Keratinocyte (primary cell): Measurements from ENCODE around the gene TMEM208.

Experiments
- EZH2 ChIP-seq: IDR thresholded peaks from one replicate; pipeline ENCODE4 v1.6.1; 2012; ENCODE audit warnings: inconsistent platforms, mild to moderate bottlenecking, low read length, moderate library complexity
- TF ChIP-seq, protein P1 (sequence below), 3 experiments: IDR thresholded peaks in 1 of 3; conservative IDR thresholded peaks in 1 of 3; optimal IDR thresholded peaks in 1 of 3; 2 replicates in 2 of 3; 3 replicates in 1 of 3; pipeline versions ENCODE3 to v1.5.1; 2011; ENCODE audit warnings: low read length in 3 of 3, mild to moderate bottlenecking in 3 of 3, moderate library complexity in 2 of 3, control low read depth in 1 of 3, inconsistent platforms in 1 of 3; ENCODE audit not compliant: insufficient read depth in 2 of 3; ENCODE audit errors: extremely low read depth in 1 of 3

DNA sequence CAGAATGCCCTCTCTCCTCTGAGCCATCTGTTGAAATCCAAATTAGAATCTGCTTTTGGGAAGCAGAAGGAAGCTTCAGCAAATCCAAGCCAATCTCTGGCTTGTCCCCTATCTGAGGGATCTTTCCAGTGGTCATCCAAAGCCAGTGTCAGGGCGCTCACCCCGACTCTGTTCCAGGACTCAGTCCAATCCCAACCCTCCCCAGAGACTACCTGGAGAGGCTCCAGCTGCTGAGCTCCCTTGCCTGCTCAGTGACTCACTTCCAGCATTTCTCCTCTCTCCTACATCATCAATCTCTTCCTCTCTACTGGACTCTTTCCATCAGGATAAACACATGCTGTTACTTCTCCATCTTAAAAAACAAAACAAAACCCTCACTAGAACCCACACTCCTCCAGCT, 45.6 kb upstream of the TMEM208 start:
- TF ChIP-seq, protein P1, sequence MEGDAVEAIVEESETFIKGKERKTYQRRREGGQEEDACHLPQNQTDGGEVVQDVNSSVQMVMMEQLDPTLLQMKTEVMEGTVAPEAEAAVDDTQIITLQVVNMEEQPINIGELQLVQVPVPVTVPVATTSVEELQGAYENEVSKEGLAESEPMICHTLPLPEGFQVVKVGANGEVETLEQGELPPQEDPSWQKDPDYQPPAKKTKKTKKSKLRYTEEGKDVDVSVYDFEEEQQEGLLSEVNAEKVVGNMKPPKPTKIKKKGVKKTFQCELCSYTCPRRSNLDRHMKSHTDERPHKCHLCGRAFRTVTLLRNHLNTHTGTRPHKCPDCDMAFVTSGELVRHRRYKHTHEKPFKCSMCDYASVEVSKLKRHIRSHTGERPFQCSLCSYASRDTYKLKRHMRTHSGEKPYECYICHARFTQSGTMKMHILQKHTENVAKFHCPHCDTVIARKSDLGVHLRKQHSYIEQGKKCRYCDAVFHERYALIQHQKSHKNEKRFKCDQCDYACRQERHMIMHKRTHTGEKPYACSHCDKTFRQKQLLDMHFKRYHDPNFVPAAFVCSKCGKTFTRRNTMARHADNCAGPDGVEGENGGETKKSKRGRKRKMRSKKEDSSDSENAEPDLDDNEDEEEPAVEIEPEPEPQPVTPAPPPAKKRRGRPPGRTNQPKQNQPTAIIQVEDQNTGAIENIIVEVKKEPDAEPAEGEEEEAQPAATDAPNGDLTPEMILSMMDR (optimal IDR thresholded peaks at IDR 0.05 in 1 of 3, IDR thresholded peaks at IDR 0.05 in 1 of 3, conservative IDR thresholded peaks at IDR 0.05 in 1 of 3; ENCODE audit: extremely low read depth in 1 of 3, insufficient read depth in 2 of 3, low read length in 3 of 3): no peak
- TF ChIP-seq EZH2: no peak
